Subcutaneous adipose tissue (tissue), 4 donors: ENCODE data around the gene CCDC110. TPM values are rescaled to one million over a fixed set of nuclear protein-coding genes. Genes with fewer than 3 reads are reported as not detected.

Experiments
- CTCF ChIP-seq: fragments of 450-650 bp; IDR thresholded peaks from one replicate; pipeline ENCODE4 v1.5.1; 2016; ENCODE audit warnings: low read depth, mild to moderate bottlenecking, control low read depth, antibody characterized with exemption, moderate library complexity
- total RNA-seq, 4 donors: library from RNA; depleted of rRNA; stranded (reverse); fragments of >200 nt; gene quantifications; one replicate each; pipeline ENCODE4 v1.1.0, GENCODE V29; 2016

Gene CCDC110
- total RNA-seq, 4 donors from 2014 or later = 0.22 to 1.3 (median 0.59) TPM

GRCh38 chr4:185464183-185464582 is 7.3 kb downstream of the CCDC110 start:
- no peak for TF ChIP-seq CTCF

DNA sequence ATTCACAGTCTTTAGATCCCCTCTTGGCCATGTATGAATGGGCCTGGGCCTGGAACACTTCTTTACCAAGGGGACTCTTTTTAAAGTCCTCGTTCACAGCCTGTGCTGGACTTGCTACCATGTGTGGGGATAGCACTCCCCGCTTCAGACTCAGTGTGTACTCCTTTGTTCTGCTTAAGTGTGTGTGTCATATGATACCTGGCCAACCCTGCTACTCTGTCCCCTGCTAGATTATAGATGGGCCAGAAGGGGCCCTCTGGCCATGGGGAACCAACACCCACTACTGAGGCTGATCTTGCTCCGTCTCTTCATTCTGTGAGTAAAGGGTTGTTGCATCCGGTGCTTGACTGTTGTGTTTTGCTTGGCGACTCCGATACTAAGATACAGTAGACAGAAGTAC is 8.0 kb downstream of the CCDC110 start:
- no peak for TF ChIP-seq CTCF

DNA sequence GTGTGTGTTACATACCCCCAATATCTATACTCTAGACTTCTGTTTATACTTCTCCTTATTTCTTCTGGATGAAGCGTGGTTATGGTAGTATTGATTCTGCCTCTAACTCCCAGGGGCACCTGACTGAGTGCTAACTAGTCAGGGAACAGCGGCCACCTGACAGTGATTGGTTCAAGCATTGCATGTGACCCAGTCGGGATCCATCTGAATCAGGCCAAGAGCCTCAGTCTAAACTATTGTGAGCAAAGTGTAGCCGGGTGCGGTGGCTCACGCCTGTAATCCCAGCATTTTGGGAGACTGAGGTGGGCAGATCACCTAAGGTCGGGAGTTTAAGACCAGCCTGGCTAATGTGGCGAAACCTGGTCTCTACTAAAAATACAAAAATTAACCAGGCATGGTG is 10.0 kb downstream of the CCDC110 start:
- TF ChIP-seq CTCF = no peak

GRCh38 chr4:185457136-185457535 is 14.4 kb downstream of the CCDC110 start:
- no peak for TF ChIP-seq CTCF

DNA sequence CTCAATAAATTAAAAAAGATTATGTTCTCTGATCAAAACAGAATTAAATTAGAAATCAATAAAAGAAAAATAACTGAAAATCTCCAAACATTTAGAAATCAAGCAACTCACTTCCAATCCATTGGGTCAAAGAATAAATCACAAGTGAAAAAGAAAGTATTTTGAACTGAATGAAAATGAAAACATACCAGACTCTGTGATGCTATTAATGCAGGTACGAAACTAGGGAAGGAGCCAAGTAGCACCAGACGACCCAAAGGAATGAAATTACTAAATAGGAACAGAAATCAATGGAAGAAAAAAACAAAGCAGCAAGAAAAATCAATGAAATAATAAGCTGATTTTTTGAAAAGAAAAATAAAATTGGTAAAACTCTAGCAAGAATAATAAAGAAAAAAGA is 15.4 kb downstream of the CCDC110 start:
- TF ChIP-seq CTCF = no peak

DNA sequence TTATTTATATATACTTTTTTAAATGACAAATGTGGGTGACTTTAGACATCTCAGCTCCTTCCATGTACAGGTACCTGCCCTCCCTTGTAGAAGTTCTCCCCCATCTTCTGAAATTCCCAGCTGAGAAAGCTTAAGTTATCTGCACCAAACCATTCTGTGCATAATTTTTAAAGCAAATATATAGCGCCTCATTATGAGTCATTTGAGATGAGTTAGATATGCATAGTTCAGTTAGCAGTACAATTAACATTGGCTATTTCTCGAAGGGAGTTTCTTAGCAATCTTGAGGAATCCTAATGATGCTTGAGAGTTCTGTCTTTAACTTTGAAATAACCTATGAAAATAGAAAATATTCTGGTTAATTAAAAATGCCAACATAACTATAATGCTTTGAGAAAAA is 26.3 kb downstream of the CCDC110 start:
- TF ChIP-seq CTCF = no peak

DNA sequence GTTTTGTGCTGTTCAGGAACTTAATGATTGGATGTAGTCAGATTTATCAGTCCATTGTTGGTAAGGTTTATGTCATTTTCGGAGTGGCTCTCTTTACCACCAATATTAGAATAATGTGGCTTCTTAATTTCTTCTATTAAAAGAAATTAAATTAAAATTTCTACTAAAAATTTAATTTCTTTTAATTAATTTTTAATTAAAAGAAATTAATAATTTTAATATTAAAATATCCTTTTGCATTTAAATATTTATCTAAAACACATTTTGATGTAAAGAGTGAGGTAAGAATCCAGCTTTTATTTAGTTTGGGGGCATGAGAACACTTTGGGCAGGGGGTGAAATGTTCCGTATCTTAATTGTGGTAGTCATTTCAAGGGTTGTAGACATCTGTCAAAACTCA is 30.1 kb downstream of the CCDC110 start:
- no peak for TF ChIP-seq CTCF

- TF ChIP-seq CTCF = no peak
Observed at GRCh38 chr4:185437809-185438208, 33.7 kb downstream of the CCDC110 start.
